Activated CD8-positive, alpha-beta memory T cell treated with anti-CD3 and anti-CD28 coated beads, Interleukin-2, amount 50 U/mL, for 4 hours (primary cell): ENCODE measurements around the gene MIGA2.

Source experiments
- DNase-seq: peaks from one replicate; pipeline ENCODE4 v3.0.0-alpha.2; 2020

MIGA2 gene

GRCh38 chr9:129075996-129076639 lies 39.7 kb downstream of the MIGA2 start:
- no peak for DNase-seq

GRCh38 chr9:129076640-129077037 lies 40.2 kb downstream of the MIGA2 start:
- no peak for DNase-seq

DNA sequence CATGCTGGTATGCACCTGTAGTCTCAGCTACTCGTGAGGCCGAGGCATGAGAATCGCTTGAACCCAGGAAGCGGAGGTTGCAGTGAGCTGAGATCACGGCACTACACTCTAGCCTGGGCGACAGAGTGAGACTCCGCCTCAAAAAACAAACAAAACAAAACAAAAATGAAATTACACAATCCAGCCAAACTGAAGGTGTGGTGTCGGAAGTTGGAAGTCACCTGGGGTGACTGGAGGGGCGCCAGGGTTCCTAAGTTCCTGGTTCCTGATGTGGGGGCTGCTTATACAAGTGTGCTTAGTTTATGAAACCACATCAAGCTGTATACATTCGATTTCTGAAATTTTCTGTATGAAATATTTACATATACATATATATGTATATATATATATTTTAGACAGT lies 40.8 kb downstream of the MIGA2 start:
- DNase-seq, result no peak

- no peak for DNase-seq
These were observed 42.5 kb downstream of the MIGA2 start for GRCh38 chr9:129078691-129079503.

DNA sequence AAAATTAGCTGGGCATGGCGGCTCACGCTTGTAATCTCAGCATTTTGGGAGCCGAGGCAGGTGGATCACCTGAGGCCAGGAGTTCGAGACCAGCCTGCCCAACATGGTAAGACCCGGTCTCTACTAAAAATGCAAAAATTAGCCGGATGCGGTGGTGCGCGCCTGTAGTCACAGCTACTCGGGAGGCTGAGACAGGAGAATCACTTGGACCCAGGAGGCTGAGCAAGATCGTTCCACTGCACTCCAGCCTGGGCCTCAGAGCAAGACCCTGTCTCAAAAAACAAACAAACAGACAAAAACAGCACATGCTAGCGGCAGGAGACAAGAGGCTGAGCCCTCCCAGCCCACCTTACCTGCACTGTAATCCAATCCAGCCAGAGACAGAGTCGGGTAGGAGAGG lies 43.4 kb downstream of the MIGA2 start:
- no peak for DNase-seq

GRCh38 chr9:129080298-129080600 lies 43.8 kb downstream of the MIGA2 start:
- no peak for DNase-seq

GRCh38 chr9:129080601-129081387 lies 44.4 kb downstream of the MIGA2 start, which contains the start of gene DOLPP1:
Gene DOLPP1 (plus strand): TSS chr9:129081111. CDS start chr9:129081132, 21 bp downstream.
- peak; percentile 98 for DNase-seq

- no peak for DNase-seq
These were observed 45.0 kb downstream of the MIGA2 start for GRCh38 chr9:129081388-129081904.

- DNase-seq, result no peak
These were observed 47.7 kb downstream of the MIGA2 start for GRCh38 chr9:129084087-129084486.

DNA sequence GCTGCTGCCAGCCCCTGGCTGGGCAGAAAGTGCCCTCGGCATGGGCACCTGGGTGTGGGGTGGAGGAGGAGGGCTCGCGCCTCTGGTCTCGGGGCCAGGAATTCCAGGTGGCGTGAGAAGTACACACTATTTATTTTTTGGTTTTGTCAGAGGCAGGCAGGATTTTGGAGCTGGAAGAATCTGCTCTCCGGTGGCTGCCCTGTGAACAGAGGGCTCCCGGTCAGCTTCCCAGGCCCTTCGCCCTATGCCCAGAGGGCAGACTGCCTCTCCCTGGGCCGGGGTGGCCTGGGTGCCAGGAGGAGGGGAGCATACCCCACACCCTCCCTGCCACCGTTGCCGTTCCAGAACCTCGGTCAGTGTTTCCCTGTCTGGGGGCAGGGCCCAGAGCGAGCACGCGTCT lies 52.8 kb downstream of the MIGA2 start:
- no peak for DNase-seq

DNA sequence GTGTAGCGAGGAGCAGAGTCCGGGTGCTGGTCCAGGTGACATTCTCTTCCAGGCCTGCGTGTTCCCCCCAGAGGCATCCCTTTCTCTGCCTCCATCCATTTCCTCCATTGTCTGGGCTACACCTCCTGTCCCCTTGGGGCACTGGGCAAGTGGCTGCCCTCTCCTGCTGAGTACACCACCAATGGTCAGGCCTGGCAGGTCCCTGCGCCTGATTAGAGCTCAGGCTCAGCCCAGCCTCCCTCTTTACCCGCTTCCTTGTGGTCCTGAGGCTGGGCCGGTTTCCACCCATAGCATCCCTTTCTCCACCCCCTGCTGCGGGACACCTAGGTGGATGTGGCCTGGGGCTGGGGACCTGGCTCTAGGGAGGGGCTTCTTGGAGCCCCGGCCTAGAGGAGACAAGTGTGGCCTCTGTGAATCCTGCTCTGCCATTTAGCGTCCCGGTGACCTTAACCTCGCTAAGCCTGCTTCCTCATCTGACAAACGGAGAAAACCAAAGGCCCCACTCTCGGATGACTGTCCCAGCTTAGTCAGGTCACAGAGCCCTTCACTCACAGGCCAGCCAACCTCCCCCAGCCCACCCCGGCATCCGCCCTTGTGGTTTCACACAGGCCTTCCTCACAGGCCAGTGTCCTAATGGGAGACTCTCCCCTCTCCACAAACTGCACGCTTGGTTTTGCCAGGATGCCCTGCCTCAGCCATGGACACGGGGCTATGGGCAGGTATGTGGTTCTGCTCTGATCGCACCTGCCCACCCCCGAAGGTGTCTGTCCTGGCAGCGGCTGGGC lies 57.4 kb downstream of the MIGA2 start:
- DNase-seq, result no peak

DNA sequence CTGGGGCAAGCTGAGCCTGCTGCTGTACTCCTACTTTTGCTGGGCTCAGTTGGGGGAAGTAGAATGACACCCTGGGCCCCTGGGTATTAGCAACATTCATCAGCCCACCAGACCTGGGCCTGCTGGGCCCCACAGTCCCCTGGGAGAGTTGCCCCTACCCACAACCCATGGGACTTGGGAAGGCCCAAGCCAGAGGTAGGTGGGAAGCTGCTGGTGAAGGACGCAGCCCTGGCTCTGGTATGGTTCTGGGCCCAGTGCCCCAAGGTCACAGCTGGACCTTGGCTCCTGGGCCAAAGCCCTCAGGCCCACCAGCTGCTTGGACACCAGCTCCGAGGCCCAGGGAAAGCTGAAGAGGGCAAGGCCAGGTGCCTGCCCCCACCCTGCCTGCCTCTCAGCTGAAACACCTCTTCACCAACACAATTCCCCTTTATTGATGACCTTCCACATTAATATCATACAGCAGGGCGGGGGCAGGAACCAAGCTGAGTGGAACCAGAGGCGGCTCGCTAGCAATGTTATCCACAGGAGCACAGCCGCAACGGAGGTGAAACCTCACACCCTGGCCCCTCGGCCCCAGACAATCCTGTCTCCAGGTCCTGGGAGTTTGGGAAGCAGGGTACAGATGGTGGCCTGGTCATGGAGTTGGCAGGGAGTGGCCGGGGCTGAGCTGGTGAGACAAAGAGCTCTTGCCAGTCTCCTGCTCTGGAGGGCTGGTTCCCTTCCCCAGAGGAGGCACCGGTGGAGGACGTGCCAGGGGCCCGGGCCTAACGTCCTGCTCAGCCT lies 58.2 kb downstream of the MIGA2 start:
- no peak for DNase-seq

GRCh38 chr9:129095170-129095667 lies 58.8 kb downstream of the MIGA2 start:
- DNase-seq, result no peak

DNA sequence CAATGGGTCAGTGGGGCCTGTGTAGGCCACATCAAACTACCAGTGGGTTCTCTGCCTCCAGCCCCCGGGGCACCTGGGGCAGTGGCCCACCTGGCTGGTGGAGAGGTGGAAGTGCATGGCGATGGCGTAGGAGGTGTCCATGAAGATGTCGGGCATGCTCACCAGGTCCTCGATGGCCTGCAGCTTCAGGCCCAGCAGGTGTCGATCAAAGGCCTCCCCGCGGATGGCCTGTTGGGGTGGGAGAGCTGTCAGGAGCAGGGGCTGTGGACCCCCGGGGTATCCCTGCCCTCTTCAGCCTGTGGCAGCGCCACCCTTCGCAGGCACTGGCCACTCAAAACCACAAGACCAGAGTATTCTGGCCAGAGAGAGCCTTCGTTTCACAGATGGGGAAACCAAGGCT lies 59.5 kb downstream of the MIGA2 start:
- DNase-seq, result no peak

GRCh38 chr9:129097671-129098306 lies 61.4 kb downstream of the MIGA2 start:
- DNase-seq, result no peak

DNA sequence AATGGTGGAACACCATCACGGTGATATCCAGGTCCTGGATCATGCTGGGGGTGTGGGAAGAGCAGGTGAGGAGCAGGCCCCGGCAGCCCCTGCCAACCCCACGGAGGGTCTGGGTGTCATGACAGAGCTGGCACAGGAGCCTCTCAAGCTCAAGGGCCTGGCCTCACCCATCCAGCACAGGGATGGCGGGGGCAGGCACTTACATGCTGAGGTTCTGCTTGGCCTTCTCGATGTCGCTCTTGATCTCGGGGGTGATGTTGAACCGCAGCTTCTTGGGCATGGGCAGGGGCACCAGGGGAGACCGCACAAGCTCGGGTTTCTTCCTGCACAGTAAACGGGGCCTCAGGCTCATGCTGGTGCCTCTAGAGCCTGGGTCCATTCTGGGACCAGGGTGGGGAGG lies 61.9 kb downstream of the MIGA2 start:
- DNase-seq, result no peak

GRCh38 chr9:129100383-129101169 lies 64.2 kb downstream of the MIGA2 start:
- no peak for DNase-seq

DNA sequence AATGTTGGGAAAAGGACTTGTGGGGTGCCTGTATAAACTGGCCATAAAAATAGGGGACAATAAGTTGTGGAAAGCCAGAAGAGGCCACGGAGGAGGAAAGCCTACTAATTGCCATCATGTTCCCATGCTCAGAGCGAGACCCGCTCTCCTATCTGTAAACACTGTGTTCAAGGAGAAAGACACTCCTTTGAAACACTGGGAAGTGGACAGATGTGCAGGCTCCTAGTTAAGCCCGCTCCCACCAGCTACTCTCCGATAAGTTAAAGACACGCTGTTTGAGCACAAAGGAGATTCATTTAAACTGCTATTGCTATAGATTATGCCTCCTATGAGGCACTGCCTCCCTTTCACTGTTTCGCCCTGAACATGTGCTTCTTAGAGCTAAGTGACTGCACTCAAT lies 64.9 kb downstream of the MIGA2 start:
- DNase-seq, result no peak

- DNase-seq, result no peak
These were observed 65.7 kb downstream of the MIGA2 start for GRCh38 chr9:129102095-129102525.
